B cell (primary cell): ENCODE results near the gene CLEC10A.

ENCODE experiments used
- CTCF ChIP-seq: fragments of 200-600 bp; IDR thresholded peaks from one replicate; pipeline ENCODE4 v1.8.0; 2022; ENCODE audit warnings: antibody characterized with exemption, mild to moderate bottlenecking
- EZH2 ChIP-seq: IDR thresholded peaks from 2 replicates; pipeline ENCODE4 v1.6.1; 2012; ENCODE audit warnings: borderline replicate concordance, low read depth, mild to moderate bottlenecking, moderate library complexity, low read length; ENCODE audit not compliant: insufficient read depth, poor library complexity, severe bottlenecking

DNA sequence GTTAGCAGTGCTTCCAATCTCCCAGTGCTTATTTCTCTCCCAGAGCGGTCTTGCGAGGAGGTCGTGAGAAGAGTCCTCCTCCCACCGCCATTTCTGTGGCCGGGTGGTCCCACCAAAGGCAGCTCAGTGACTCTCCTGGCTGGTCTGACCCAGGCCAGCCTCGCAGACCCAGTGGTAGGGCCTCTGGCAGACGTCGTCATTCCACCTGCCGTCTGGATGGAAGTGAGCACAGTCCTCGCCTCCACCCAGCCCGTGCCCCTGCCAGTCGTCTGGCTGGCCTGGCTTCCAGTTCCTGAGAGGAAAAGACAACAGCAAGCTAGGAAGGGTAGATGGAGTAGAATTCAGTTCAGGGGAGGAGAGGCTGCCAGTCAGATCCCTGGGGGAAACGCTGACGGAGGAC lies 5.1 kb downstream of the CLEC10A start:
- no peak for TF ChIP-seq CTCF
- TF ChIP-seq EZH2, result no peak
